Liver (tissue), 3 donors: ENCODE measurements around the gene ADAMTS2.

Source experiments
- CTCF ChIP-seq: fragments of 150-350 bp; IDR thresholded peaks from 2 replicates; pipeline ENCODE4 v1.5.1; 2017; ENCODE audit warnings: improper control_type of control experiment, low read depth, low read length; ENCODE audit not compliant: missing input control
- TAF1 ChIP-seq: conservative IDR thresholded peaks from 2 replicates; pipeline ENCODE4 v1.6.1; 2016; ENCODE audit warnings: antibody characterized with exemption, mild to moderate bottlenecking
- donor health status: healthy.
- donor health status: healthy.

- TF ChIP-seq CTCF = no peak
- no peak for TF ChIP-seq TAF1
These were observed 123.9 kb downstream of the ADAMTS2 start for GRCh38 chr5:179221196-179221876.
